ENCODE results near the gene ERG. TPM values are rescaled to one million over a fixed set of nuclear protein-coding genes. Genes with fewer than 3 reads are reported as not detected.
A peak's percentile ranks its signal among the peaks of the same experiment; 100 is the strongest.

ERG gene, protein sequence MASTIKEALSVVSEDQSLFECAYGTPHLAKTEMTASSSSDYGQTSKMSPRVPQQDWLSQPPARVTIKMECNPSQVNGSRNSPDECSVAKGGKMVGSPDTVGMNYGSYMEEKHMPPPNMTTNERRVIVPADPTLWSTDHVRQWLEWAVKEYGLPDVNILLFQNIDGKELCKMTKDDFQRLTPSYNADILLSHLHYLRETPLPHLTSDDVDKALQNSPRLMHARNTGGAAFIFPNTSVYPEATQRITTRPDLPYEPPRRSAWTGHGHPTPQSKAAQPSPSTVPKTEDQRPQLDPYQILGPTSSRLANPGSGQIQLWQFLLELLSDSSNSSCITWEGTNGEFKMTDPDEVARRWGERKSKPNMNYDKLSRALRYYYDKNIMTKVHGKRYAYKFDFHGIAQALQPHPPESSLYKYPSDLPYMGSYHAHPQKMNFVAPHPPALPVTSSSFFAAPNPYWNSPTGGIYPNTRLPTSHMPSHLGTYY
- 1 to 10 TPM; 3.5 to 5.0 TPM for total RNA-seq
- long read RNA-seq, partial matches to known transcripts = 1 of 1 reads
- long read RNA-seq, other reads (novel, unspliced or antisense) = 0 of 1 reads

DNA sequence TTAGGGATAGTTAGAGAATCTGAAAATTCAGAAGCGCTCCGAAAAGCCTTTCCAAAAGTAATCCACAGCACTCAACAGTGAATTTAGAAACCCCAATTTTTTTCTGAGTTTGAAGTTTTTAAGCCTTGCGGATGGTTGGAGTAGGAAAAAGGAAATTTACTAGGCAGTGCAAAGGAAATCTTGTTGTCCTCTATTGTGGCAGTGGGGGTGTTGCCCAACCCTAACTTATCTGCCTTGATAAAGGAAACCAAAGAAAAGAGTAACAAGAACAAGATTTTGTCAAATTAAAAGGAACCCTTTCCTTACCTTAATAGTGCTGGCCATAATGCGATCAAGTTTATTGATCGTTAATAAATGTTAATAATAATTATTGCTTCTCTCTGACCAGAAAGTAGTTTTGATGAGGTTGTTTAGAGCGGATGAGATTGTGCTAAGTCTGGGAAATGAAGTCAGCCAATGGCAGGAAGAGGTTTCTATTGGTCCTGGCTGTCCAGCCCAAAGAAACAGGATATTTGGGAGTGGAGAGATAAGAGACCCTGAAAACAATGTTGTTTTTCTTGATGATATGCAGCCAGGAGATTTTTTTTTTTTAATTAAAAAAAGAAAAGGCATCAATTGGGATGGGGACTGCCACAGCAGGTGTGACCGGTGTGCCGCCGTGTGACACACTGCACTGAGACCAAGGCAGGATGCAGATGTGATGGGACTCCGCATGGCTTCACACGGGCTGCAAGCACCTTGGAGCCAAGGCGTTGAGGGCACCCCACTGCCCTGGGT is at the start of gene ERG:
Gene ERG (minus strand): TSS at position 421 of the 777 bp plus-strand sequence. CDS start 97 bp downstream, at position 324.
- no peak for DNase-seq
- ATAC-seq = no peak
- intact Hi-C loops (cut with DNase I, micrococcal nuclease) = no loop called here

DNA sequence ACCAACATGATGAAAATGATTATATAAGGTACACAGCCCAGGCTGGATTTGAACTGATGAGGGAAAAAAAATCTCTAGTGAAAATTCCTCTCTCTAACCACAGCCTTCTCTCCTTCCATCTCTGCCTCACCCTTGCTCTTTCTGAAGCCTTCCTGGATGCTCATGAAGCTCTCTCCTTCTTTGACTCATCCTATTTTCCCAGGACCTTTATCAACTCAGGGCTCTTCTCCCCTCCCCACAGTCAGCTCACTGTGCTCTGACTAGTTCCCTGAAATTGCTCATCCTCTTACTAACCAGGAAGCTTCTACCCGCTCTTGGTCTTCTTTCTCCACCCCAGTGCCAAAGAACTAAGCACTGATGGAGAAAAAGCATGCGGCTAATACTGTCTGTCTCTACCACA is 46.4 kb upstream of the ERG start:
- intact Hi-C loops (cut with DNase I, micrococcal nuclease) = no loop called here
- DNase-seq = no peak
- ATAC-seq = no peak

DNA sequence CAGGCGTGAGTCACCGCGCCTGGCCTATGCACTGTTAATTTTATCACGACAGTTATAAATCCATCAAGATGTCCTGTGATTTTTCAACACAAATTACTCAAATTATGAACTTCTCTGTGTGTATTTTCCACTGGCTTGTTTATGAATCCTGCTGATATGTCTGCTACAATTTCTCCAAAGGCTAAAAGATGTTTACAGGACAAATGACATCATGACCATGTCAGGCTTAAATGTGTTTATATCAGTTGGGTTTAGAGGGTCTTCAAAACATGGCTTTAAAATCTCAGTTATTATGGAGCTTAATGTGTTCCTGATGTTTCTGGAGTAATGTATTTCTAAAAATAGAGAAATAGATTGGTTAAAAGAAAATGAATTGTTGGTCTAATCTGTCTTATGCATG is 44.0 kb upstream of the ERG start:
- intact Hi-C loops (cut with DNase I, micrococcal nuclease) = no loop called here
- ATAC-seq (no peak), DNase-seq (no peak)

DNA sequence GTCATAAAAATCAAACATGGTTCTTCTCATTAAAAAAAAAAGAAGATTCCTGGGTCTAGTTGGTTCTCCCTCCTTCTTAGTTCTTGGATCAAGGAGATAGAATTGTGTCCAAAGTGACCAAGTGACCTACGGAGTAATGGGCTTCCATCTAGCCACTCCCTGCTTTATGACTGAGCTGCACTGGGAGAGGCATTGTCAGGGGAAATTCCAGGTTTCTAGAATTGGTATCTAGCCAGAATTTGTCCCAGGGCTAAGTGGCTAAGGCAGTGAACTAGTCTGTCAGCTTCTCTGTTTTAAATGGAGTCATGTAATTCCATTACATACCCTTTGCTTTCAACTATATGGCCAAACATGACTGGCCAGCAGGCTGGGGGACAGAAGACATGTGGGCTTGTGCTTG is 40.1 kb upstream of the ERG start:
- ATAC-seq (peak; percentile 85), DNase-seq (no peak)
- intact Hi-C loops (cut with DNase I, micrococcal nuclease) = no loop called here

DNA sequence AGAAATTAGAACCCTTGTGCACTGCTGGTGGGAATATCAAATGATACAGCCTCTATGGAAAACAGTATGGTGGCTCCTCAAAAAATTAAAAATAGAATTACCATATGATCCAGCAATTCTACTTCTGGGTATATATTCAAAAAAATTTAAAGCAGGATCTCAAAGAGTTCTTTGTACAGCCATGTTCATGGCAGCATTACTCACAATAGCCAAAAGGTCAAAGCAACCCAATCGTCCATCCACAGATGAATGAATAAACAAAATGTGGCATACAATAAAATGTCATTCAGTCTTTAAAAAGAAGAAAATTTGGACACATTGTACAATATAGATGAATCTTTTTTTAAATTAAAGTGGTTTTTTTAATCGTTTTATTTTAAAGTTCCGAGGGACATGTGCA is 36.3 kb upstream of the ERG start:
- intact Hi-C loops (cut with DNase I, micrococcal nuclease) = no loop called here
- ATAC-seq = no peak
- DNase-seq = no peak

DNA sequence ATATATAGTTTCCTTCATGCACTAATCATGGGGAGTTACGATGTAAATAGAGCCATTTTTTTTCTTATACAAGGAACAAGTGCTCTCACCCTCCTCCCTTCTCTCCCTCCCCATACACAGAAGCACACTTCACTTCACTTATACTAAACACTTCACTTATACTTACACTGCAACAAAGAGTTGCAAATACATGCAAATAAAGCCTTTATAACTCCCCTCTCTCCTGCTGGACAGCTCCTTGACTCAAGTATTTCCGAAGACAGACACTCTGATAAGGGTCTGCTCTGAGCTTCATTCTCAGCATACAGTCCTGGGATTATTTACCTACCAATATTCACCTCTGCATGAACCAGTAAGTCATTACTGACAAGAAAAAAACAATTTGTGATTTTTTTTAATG is 35.6 kb upstream of the ERG start:
- ATAC-seq (no peak), DNase-seq (no peak)
- intact Hi-C loops (cut with DNase I, micrococcal nuclease) = no loop called here

DNA sequence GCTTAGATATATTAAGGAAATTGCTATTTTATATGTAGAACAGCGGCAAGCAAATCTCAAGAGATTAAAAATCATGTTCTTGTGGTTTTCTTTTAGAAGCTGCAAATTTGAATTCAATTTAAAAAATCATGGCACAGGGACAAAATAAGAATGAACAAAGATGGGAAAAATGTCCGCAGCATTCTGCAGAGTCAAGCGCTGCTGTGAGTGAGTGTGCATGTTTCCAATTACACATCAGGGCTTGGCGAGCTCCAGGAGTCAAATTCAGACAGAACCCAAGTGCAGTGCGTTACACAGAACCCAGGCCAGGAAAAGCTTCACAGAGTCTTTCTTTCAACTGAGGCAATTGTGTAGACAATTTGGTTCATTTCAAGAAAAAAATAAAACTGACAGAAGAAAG is 33.3 kb upstream of the ERG start:
- ATAC-seq = no peak
- no peak for DNase-seq
- intact Hi-C loops (cut with DNase I, micrococcal nuclease) = no loop called here

DNA sequence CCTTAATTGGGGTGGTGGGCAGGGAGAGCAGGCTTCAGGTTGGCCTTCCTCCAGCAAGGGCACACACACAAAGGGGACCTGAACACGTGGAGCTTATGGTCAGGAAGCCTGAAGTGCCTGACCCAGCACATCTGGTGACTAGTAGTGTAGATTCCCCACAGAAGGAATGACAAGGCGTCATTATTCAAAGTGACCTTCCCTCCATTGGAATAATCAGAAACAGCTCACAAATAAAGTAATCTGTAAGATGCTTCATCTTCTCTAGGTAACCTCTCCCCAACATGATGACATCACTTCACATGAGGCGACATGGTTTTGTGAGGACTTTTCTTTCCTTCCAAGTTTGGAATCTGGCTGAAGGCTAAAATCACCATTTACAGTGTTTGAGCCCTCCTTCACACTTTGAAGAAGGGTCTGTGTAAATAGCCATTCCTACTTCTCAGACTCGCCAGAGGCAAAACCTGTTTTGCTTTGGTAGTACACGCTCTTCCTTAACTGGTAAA is 32.8 kb upstream of the ERG start:
- ATAC-seq = no peak
- no peak for DNase-seq
- intact Hi-C loops (cut with DNase I, micrococcal nuclease) = no loop called here

DNA sequence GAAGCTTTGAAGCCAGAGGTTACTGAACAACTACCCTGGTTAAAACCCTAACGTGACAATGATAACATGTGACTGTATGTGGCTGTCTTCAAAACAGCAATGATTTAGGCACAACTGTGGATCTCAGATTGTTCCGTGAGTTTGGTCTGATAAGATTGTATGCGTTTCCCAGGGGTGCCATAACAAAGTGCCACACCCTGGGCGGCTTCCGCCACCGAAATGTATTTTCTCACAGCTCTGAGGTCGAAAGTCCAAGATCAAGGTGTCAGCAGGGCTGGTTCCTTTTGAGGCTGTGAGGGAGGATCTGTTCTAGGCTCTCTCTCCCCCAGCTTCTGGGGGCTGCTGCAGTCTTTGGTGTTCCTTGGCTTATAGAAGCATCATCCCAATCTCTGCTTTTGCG is 29.5 kb upstream of the ERG start:
- intact Hi-C loops (cut with DNase I, micrococcal nuclease) = no loop called here
- ATAC-seq (peak; percentile 97), DNase-seq (peak; percentile 78 to 86)

DNA sequence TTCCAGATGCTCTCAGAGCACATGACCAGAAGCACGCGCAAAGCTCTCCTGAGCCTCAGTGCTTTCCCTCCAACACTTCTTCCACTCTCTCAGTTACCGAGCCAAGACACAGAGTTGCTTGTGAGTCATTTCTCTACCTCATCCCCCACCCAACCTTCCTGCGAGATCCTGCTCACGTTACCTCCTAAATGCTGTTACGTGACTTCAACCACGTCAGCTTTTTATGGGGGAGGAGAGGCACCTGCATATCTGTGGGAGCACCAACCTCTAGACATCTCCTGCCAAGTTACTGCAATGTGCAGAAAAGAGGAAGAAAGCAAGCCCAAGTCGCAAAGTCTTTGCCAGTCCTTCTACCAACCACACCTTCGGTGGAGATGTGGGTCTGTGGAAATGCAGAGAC is 27.2 kb upstream of the ERG start:
- no peak for DNase-seq
- intact Hi-C loops (cut with DNase I, micrococcal nuclease) = no loop called here
- no peak for ATAC-seq

DNA sequence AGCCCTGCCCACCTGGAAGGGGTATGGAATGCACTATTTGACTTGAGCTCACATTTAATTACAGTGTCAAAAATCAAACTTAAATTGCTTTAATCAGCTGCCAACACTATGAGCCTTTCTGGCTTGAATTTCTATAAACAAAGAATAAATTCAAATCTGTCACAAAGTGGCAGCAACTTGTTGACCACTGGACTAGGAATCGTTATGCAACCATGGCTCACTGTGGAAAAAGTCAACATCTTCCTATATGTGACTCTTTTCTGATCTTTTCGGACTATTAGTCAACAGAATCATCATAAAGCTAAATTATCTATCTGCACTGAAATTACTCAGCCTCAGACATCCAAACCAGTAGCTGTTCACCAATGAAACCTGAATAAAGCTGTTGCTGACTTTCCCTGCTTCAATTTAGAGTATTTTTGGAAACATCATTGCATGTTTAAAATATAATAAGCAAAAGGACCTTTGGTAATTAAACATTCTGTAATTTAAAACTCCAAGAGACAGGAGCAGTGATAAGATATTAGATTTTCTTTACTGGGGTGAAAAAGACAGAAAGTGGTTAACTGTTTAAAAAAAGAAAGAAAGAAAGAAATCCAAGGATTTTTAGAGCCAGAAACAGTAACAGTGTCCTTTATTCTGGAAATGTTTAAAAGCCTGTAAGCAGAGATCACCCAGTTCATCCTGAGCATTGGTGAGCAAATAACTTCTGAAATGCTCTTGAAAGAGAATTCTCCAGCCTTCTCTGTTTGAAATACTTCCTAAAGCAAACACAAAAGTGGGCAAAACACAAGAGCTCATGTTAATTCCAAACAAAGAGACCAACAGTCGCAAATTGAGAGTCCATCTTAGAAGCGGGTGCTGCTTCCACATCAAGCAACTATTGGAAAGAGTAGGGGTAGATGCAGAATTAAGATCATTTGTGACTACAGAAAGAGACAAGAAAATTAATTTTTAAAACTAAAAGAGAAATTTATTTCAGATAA is 26.2 kb upstream of the ERG start:
- no peak for ATAC-seq
- no peak for DNase-seq
- intact Hi-C loops (cut with DNase I, micrococcal nuclease) = no loop called here

DNA sequence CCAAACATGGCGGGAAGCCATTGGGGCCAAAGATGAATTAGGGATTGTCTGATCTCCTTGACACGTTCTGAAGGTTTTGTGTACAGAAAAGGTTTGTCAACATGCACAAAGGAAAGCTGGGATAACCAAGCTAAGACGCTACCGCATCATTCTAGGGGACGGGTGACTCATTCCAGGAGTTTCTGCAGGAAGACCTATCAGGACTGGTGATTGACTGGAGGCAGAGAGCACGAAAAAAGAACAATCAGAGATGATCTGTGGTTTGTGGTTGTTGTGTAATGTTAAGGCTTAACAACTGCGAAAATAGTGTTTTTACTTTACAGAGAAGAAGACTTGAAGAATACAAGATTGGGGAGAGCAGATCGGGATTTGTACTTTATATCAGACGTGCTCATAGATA is 22.2 kb upstream of the ERG start:
- intact Hi-C loops (cut with DNase I, micrococcal nuclease) = no loop called here
- ATAC-seq (no peak), DNase-seq (no peak)

DNA sequence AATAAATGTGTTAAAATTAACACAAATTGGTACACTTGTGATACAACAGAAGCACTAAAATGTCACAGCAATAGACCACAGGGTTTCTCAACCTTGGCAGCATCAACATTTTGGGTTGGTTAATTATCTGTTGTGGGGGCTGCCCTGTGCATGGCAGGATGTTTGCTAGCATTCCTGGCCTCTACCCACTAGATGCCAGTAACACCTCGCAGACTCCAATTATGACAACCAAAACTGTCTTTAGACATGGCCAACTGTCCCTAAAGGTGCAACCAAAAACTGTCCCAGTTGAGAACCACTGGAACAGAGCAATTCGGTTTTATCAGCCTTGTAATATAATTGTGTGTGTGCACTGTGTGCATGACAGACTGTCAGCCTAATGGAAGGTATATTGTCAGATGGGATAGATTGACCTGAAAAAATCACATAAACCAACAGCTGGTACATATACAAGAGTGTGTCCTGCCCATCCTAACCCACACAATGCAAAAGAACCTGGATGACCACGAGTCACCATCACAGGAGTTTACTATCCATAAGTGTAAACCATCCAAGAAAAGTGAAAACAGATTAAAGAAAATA is 13.5 kb upstream of the ERG start:
- DNase-seq (no peak), ATAC-seq (peak; percentile 65)
- intact Hi-C loops (cut with DNase I, micrococcal nuclease) = no loop called here

DNA sequence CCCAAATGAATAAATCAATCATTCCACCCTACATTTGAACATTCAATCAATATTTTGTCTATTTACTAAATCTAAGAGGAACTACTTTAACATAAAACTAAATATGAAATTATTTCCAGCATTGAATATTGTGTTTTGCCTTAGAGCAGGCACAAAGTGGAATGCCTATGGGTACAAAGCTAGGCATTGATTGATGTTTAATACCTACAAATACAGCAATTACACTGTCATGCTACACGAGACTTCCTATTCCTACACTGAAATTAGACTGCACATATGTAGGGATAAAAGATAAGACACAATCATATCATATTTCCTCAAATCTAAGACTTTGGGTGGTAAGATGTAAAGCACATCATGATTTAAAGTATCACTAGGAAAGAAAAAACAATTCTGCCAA is 12.9 kb upstream of the ERG start:
- no peak for ATAC-seq
- no peak for DNase-seq
- intact Hi-C loops (cut with DNase I, micrococcal nuclease) = no loop called here

DNA sequence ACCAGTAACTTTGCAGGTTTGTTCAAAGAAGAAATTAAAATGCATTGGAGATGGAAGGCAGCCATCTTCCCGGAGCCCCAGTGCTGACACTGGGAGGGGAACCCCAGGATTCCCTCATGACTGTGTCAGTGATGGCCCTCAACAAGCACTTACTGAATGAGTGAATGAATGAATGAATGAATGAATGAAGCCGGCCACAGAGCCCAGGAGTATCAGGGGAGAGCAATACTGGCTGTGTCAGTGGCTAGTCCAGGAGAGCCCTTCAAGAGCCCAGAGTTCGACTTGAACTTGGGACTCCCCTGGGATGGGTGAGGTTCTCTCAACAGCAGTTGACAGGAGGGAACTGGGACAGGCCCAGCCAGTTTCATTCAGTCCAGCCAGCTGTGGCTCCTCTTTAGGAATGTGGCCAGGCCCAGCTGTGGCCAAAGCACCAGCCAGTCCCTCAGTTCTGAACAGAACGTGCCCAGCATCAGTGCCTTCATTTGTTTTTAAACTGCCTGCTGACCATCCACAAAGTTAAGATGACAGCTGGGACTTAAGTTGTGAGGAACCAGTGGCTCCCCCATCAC is 9.2 kb upstream of the ERG start:
- ATAC-seq = peak; percentile 43
- intact Hi-C loops (cut with DNase I, micrococcal nuclease) = loop anchor here in 1 of 2 donors (5.0 kb wide), 1 partner anchor 630 kb away; no protein-coding TSS in a partner anchor
- no peak for DNase-seq

DNA sequence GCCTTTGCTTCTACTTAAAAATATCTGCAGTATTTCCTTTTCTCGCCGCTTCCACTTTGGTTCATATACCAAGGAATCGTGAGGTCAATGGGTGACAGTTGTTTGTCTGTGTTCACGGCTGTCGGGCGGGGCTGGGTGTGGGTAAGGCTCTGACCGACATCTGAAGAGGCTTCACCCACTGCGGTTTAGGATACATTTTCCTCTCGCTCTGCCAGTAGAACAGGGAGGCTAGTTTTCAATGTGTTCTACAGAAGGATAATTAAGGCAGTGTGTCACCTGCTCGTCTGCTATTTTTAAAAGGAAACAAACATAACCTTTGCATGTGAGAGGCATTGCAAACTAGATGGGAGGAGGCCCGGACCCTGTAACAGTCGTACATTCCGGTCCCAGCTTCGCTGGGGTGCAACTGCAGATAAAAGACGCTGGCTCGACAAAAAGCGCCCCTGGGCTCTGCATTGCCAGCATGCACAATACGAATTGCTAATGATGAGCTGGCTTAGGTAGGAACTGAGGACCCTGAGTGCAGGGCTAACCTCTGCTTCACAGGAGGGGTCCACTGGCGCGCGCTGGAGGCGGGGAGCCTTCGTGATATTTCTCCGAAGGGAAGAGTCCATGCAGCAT is 8.5 kb upstream of the ERG start:
- DNase-seq (peak; percentile 65 to 72), ATAC-seq (peak; percentile 87)

More for the DNA sequence above, 8.5 kb upstream of the ERG start:
- intact Hi-C loops (cut with DNase I, micrococcal nuclease) = loop anchor here in 1 of 2 donors (5.0 kb wide), 1 partner anchor 631 kb away; no protein-coding TSS in a partner anchor
